Sigmoid colon (tissue), 4 donors: ENCODE data around the gene TUBA4B.

Experiments
- CTCF ChIP-seq, 4 experiments: fragments of 450-650 bp in 3 of 4; fragments of 200-600 bp in 1 of 4; IDR thresholded peaks; one replicate each; pipeline ENCODE4 v1.5.1; 2016 to 2019; ENCODE audit warnings: antibody characterized with exemption in 4 of 4, mild to moderate bottlenecking in 3 of 4, moderate library complexity in 2 of 4
- POLR2AphosphoS5 ChIP-seq, 4 donors: sonication (generic); formaldehyde crosslinking; IDR thresholded peaks; one replicate each; pipeline ENCODE4 v1.6.1; 2017; ENCODE audit warnings: antibody characterized with exemption in 4 of 4

DNA sequence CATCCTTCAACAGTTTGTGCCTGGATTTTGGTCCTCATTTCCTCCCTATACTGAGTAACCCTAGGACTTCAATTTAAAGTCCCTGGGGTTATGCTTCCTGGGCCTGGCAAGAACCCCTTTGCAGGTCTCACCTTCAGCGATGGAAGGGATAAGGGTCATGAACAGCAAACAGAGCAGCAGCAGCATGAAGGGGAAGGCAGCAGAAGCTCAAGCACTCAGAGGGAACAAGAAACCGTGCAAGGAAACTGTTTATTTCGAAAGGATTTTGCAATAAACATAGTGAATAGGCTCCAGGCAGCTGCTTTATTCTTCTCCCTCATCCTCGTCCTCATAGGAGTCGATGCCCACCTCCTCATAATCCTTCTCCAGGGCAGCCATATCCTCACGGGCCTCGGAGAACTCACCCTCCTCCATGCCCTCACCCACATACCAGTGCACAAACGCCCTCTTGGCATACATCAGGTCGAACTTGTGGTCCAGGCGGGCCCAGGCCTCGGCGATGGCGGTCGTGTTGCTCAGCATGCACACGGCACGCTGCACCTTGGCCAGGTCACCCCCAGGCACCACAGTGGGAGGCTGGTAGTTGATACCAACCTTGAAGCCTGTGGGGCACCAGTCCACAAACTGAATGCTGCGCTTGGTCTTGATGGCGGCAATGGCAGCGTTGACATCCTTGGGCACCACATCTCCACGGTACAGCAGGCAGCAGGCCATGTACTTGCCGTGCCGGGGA, 2.8 kb upstream of the TUBA4B start:
- TF ChIP-seq CTCF (IDR thresholded peaks at IDR 0.05) (no peak), POLR2AphosphoS5 (IDR thresholded peaks at IDR 0.05) (no peak)
